ENCODE data around the gene FFAR3. TPM values are rescaled to one million over a fixed set of nuclear protein-coding genes. Genes with fewer than 3 reads are reported as not detected.

Gene FFAR3
- total and polyA plus RNA-seq, 7 experiments from 2014 or later = 0.31 to 0.91 (median 0.72) TPM; not detected in 4

- Mint-ChIP-seq H3K27me3 (peaks cover 0 to 9% (median 0%) of the 10 kb centered on the region in 5 donors), H3K36me3 (no peaks in the 10 kb centered on the region), H3K4me1 (peaks cover 12 to 21% (median 16%) of the 10 kb centered on the region in 7 donors), H3K27ac (no peak overlapping the region), H3K9me3 (no peaks in the 10 kb centered on the region), H3K4me3 (no peak overlapping the region)
- no peak for DNase-seq
- H3K4me3 ChIP-seq (ENCODE audit: low read length) = no peak overlapping the region
- CTCF ChIA-PET = no interaction called here
- no peaks in the 10 kb centered on the region for H3K36me3 ChIP-seq (ENCODE audit: control insufficient read depth in 2 of 3, insufficient read depth in 3 of 3, low read length in 3 of 3)
- ATAC-seq = no peak
- no peaks in the 10 kb centered on the region for H3K9me3 ChIP-seq (ENCODE audit: control insufficient read depth in 2 of 3, low read length in 3 of 3)
- intact Hi-C loops (cut with micrococcal nuclease) = no loop called here
- no peaks in the 10 kb centered on the region for H3K27me3 ChIP-seq (ENCODE audit: control insufficient read depth in 2 of 2, insufficient read depth in 2 of 2, low read length in 2 of 2)
- POLR2A ChIA-PET = no interaction called here
- H3K27ac ChIP-seq (ENCODE audit: low read depth, low read length) = no peak overlapping the region
- peaks cover 0 to 8% of the 10 kb centered on the region in 2 donors for H3K4me1 ChIP-seq (ENCODE audit: control insufficient read depth in 2 of 2, insufficient read depth in 2 of 2, low read length in 2 of 2)
Measured at GRCh38 chr19:35337097-35337983, 20.9 kb upstream of the FFAR3 start.

GRCh38 chr19:35337984-35338296 lies 20.3 kb upstream of the FFAR3 start:
- H3K4me1 ChIP-seq (ENCODE audit: control insufficient read depth in 2 of 2, insufficient read depth in 2 of 2, low read length in 2 of 2) = peaks cover 0 to 3% of the 10 kb centered on the region in 2 donors
- Mint-ChIP-seq H3K27me3 (peaks cover 0 to 9% (median 0%) of the 10 kb centered on the region in 5 donors), H3K9me3 (no peaks in the 10 kb centered on the region), H3K36me3 (no peaks in the 10 kb centered on the region), H3K27ac (no peak overlapping the region), H3K4me1 (peaks cover 7 to 18% (median 10%) of the 10 kb centered on the region in 7 donors), H3K4me3 (no peak overlapping the region)
- CTCF ChIA-PET = no interaction called here
- no peak overlapping the region for H3K27ac ChIP-seq (ENCODE audit: low read depth, low read length)
- no peaks in the 10 kb centered on the region for H3K36me3 ChIP-seq (ENCODE audit: control insufficient read depth in 2 of 3, insufficient read depth in 3 of 3, low read length in 3 of 3)
- POLR2A ChIA-PET = no interaction called here
- no peaks in the 10 kb centered on the region for H3K27me3 ChIP-seq (ENCODE audit: control insufficient read depth in 2 of 2, insufficient read depth in 2 of 2, low read length in 2 of 2)
- no peak overlapping the region for H3K4me3 ChIP-seq (ENCODE audit: low read length)
- intact Hi-C loops (cut with micrococcal nuclease) = no loop called here
- DNase-seq (no peak), ATAC-seq (no peak)
- H3K9me3 ChIP-seq (ENCODE audit: control insufficient read depth in 2 of 3, low read length in 3 of 3) = no peaks in the 10 kb centered on the region

- Histone ChIP-seq H3K4me1 (ENCODE audit: control insufficient read depth in 2 of 2, insufficient read depth in 2 of 2, low read length in 2 of 2) (no peaks in the 10 kb centered on the region), H3K27me3 (ENCODE audit: control insufficient read depth in 2 of 2, insufficient read depth in 2 of 2, low read length in 2 of 2) (no peaks in the 10 kb centered on the region), H3K27ac (ENCODE audit: low read depth, low read length) (no peak overlapping the region), H3K4me3 (ENCODE audit: low read length) (no peak overlapping the region), H3K9me3 (ENCODE audit: control insufficient read depth in 2 of 3, low read length in 3 of 3) (no peaks in the 10 kb centered on the region), H3K36me3 (ENCODE audit: control insufficient read depth in 2 of 3, insufficient read depth in 3 of 3, low read length in 3 of 3) (no peaks in the 10 kb centered on the region)
- CTCF ChIA-PET = interaction anchor here (0.7 kb wide), 1 partner anchor 50 kb away, joined by 3 read pairs; no protein-coding TSS in a partner anchor
- ATAC-seq = no peak
- DNase-seq = no peak
- Mint-ChIP-seq H3K9me3 (no peaks in the 10 kb centered on the region), H3K27ac (no peak overlapping the region), H3K4me1 (peaks cover 0 to 6% (median 0%) of the 10 kb centered on the region in 7 donors), H3K36me3 (no peaks in the 10 kb centered on the region), H3K27me3 (peaks cover 0 to 10% (median 0%) of the 10 kb centered on the region in 5 donors), H3K4me3 (no peak overlapping the region)
- POLR2A ChIA-PET = no interaction called here
- intact Hi-C loops (cut with micrococcal nuclease) = loop anchor here in 1 of 2 donors (10.0 kb wide), 1 partner anchor 196 kb away; the partner anchor contains the start of gene FXYD7
Measured at GRCh38 chr19:35340431-35340830, 17.8 kb upstream of the FFAR3 start.

GRCh38 chr19:35341006-35341405 lies 17.3 kb upstream of the FFAR3 start:
- CTCF ChIA-PET = interaction anchor here (0.7 kb wide), 1 partner anchor 51 kb away, joined by 3 read pairs; no protein-coding TSS in a partner anchor
- H3K9me3 ChIP-seq (ENCODE audit: control insufficient read depth in 2 of 3, low read length in 3 of 3) = no peaks in the 10 kb centered on the region
- POLR2A ChIA-PET = no interaction called here
- no peaks in the 10 kb centered on the region for H3K27me3 ChIP-seq (ENCODE audit: control insufficient read depth in 2 of 2, insufficient read depth in 2 of 2, low read length in 2 of 2)
- H3K27ac Mint-ChIP-seq = no peak overlapping the region
- no peaks in the 10 kb centered on the region for H3K9me3 Mint-ChIP-seq
- peaks cover 0 to 14% (median 0%) of the 10 kb centered on the region in 5 donors for H3K27me3 Mint-ChIP-seq
- no peak overlapping the region for H3K4me3 Mint-ChIP-seq
- intact Hi-C loops (cut with micrococcal nuclease) = loop anchor here in 1 of 2 donors (10.0 kb wide), 1 partner anchor 196 kb away; the partner anchor contains the start of gene FXYD7
- no peak overlapping the region for H3K27ac ChIP-seq (ENCODE audit: low read depth, low read length)
- ATAC-seq (no peak), DNase-seq (no peak)
- no peaks in the 10 kb centered on the region for H3K36me3 ChIP-seq (ENCODE audit: control insufficient read depth in 2 of 3, insufficient read depth in 3 of 3, low read length in 3 of 3)
- no peak overlapping the region for H3K4me3 ChIP-seq (ENCODE audit: low read length)
- H3K36me3 Mint-ChIP-seq = no peaks in the 10 kb centered on the region
- H3K4me1 ChIP-seq (ENCODE audit: control insufficient read depth in 2 of 2, insufficient read depth in 2 of 2, low read length in 2 of 2) = peaks cover 0 to 2% of the 10 kb centered on the region in 2 donors
- H3K4me1 Mint-ChIP-seq = peaks cover 5 to 10% (median 5%) of the 10 kb centered on the region in 7 donors

- H3K9me3 ChIP-seq (ENCODE audit: control insufficient read depth in 2 of 3, low read length in 3 of 3) = no peaks in the 10 kb centered on the region
- Mint-ChIP-seq H3K27me3 (peaks cover 0 to 16% (median 1%) of the 10 kb centered on the region in 5 donors), H3K36me3 (no peaks in the 10 kb centered on the region), H3K27ac (no peak overlapping the region), H3K4me1 (peaks cover 10 to 16% (median 12%) of the 10 kb centered on the region in 7 donors), H3K9me3 (peaks cover 0 to 3% (median 0%) of the 10 kb centered on the region in 11 donors), H3K4me3 (no peak overlapping the region)
- H3K4me3 ChIP-seq (ENCODE audit: low read length) = no peak overlapping the region
- intact Hi-C loops (cut with micrococcal nuclease) = loop anchor here in 1 of 2 donors (10.0 kb wide), 1 partner anchor 197 kb away; the partner anchor contains the start of gene FXYD7
- no peak overlapping the region for H3K27ac ChIP-seq (ENCODE audit: low read depth, low read length)
- no peaks in the 10 kb centered on the region for H3K27me3 ChIP-seq (ENCODE audit: control insufficient read depth in 2 of 2, insufficient read depth in 2 of 2, low read length in 2 of 2)
- no peak for ATAC-seq
- H3K4me1 ChIP-seq (ENCODE audit: control insufficient read depth in 2 of 2, insufficient read depth in 2 of 2, low read length in 2 of 2) = peaks cover 5 to 9% of the 10 kb centered on the region in 2 donors
- H3K36me3 ChIP-seq (ENCODE audit: control insufficient read depth in 2 of 3, insufficient read depth in 3 of 3, low read length in 3 of 3) = no peaks in the 10 kb centered on the region
- CTCF ChIA-PET = no interaction called here
- DNase-seq = no peak
- POLR2A ChIA-PET = no interaction called here
Measured at GRCh38 chr19:35341565-35342225, 16.6 kb upstream of the FFAR3 start.

GRCh38 chr19:35342430-35342829 lies 15.8 kb upstream of the FFAR3 start:
- H3K4me1 ChIP-seq (ENCODE audit: control insufficient read depth in 2 of 2, insufficient read depth in 2 of 2, low read length in 2 of 2) = peaks cover 12 to 16% of the 10 kb centered on the region in 2 donors
- Mint-ChIP-seq H3K4me3 (no peak overlapping the region), H3K9me3 (peaks cover 0 to 3% (median 0%) of the 10 kb centered on the region in 11 donors), H3K36me3 (no peaks in the 10 kb centered on the region), H3K4me1 (peaks cover 17 to 21% (median 20%) of the 10 kb centered on the region in 7 donors), H3K27ac (no peak overlapping the region), H3K27me3 (peaks cover 0 to 17% (median 4%) of the 10 kb centered on the region in 5 donors)
- H3K27me3 ChIP-seq (ENCODE audit: control insufficient read depth in 2 of 2, insufficient read depth in 2 of 2, low read length in 2 of 2) = no peaks in the 10 kb centered on the region
- POLR2A ChIA-PET = no interaction called here
- ATAC-seq (no peak), DNase-seq (no peak)
- H3K4me3 ChIP-seq (ENCODE audit: low read length) = no peak overlapping the region
- no peak overlapping the region for H3K27ac ChIP-seq (ENCODE audit: low read depth, low read length)
- no peaks in the 10 kb centered on the region for H3K9me3 ChIP-seq (ENCODE audit: control insufficient read depth in 2 of 3, low read length in 3 of 3)
- intact Hi-C loops (cut with micrococcal nuclease) = loop anchor here in 1 of 2 donors (10.0 kb wide), 1 partner anchor 198 kb away; the partner anchor contains the start of gene FXYD7
- CTCF ChIA-PET = no interaction called here
- no peaks in the 10 kb centered on the region for H3K36me3 ChIP-seq (ENCODE audit: control insufficient read depth in 2 of 3, insufficient read depth in 3 of 3, low read length in 3 of 3)
